RWPE2 (cell line): Measurements from ENCODE around the gene CSMD2.

ENCODE experiments used
- ATAC-seq: fragments of 200-7000 bp; cut with Tn5 transposase; 3 replicates; pipeline ENCODE4 v1.9.1; 2021; ENCODE audit warnings: low read depth
- DNase-seq: peaks from one replicate; pipeline ENCODE4 v3.0.0-alpha.2; 2020; ENCODE audit warnings: low spot score
- H3K27ac ChIP-seq: fragments of 450-650 bp; 2 replicates; pipeline ENCODE4 v1.5.1; 2017; ENCODE audit warnings: mild to moderate bottlenecking; ENCODE audit not compliant: poor library complexity, severe bottlenecking
- H3K27me3 ChIP-seq: fragments of 250-450 bp; sonication (Bioruptor Pico); 2 replicates; pipeline ENCODE4 v1.5.1; 2021; ENCODE audit warnings: mild to moderate bottlenecking, moderate library complexity; ENCODE audit not compliant: insufficient read depth, poor library complexity, severe bottlenecking
- H3K36me3 ChIP-seq: fragments of 250-450 bp; sonication (Bioruptor Pico); 2 replicates; pipeline ENCODE4 v1.5.1; 2020; ENCODE audit warnings: low read depth, mild to moderate bottlenecking, moderate library complexity
- H3K4me1 ChIP-seq: fragments of 250-450 bp; sonication (Bioruptor Pico); 2 replicates; pipeline ENCODE4 v1.5.1; 2021; ENCODE audit warnings: mild to moderate bottlenecking, moderate library complexity; ENCODE audit not compliant: insufficient read depth, poor library complexity, severe bottlenecking
- H3K4me3 ChIP-seq: fragments of 250-450 bp; sonication (Bioruptor Pico); 2 replicates; pipeline ENCODE4 v1.5.1; 2021; ENCODE audit warnings: mild to moderate bottlenecking, moderate library complexity; ENCODE audit not compliant: severe bottlenecking
- H3K9me3 ChIP-seq: fragments of 250-450 bp; sonication (Bioruptor Pico); 2 replicates; pipeline ENCODE4 v1.5.1; 2021; ENCODE audit warnings: mild to moderate bottlenecking, moderate library complexity; ENCODE audit not compliant: severe bottlenecking
- CTCF ChIP-seq: fragments of 450-650 bp; IDR thresholded peaks from one replicate; pipeline ENCODE4 v1.5.1; 2017; ENCODE audit warnings: mild to moderate bottlenecking, moderate library complexity; ENCODE audit not compliant: poor library complexity, severe bottlenecking

The CSMD2 gene

GRCh38 chr1:33792216-33792615 lies 372.8 kb downstream of the CSMD2 start:
- no peak for TF ChIP-seq CTCF
- ATAC-seq (no peak), DNase-seq (no peak)
- no peaks in the 10 kb centered on the region for H3K27me3 ChIP-seq
- H3K36me3 ChIP-seq: no peaks in the 10 kb centered on the region
- H3K27ac ChIP-seq: no peak overlapping the region
- H3K9me3 ChIP-seq: no peaks in the 10 kb centered on the region
- no peaks in the 10 kb centered on the region for H3K4me1 ChIP-seq
- H3K4me3 ChIP-seq: no peak overlapping the region

GRCh38 chr1:33791251-33791650 lies 373.8 kb downstream of the CSMD2 start:
- Histone ChIP-seq H3K27ac (no peak overlapping the region), H3K27me3 (no peaks in the 10 kb centered on the region), H3K36me3 (no peaks in the 10 kb centered on the region), H3K4me3 (no peak overlapping the region), H3K9me3 (no peaks in the 10 kb centered on the region), H3K4me1 (no peaks in the 10 kb centered on the region)
- ATAC-seq (no peak), DNase-seq (no peak)
- no peak for TF ChIP-seq CTCF

- no peaks in the 10 kb centered on the region for H3K36me3 ChIP-seq
- no peaks in the 10 kb centered on the region for H3K4me1 ChIP-seq
- no peaks in the 10 kb centered on the region for H3K9me3 ChIP-seq
- H3K27me3 ChIP-seq: no peaks in the 10 kb centered on the region
- H3K27ac ChIP-seq: no peak overlapping the region
- ATAC-seq: no peak
- DNase-seq: no peak
- no peak for TF ChIP-seq CTCF
- no peak overlapping the region for H3K4me3 ChIP-seq
Measured at GRCh38 chr1:33790577-33790976, 374.5 kb downstream of the CSMD2 start.

- no peaks in the 10 kb centered on the region for H3K9me3 ChIP-seq
- no peak for TF ChIP-seq CTCF
- no peaks in the 10 kb centered on the region for H3K4me1 ChIP-seq
- ATAC-seq (no peak), DNase-seq (no peak)
- H3K36me3 ChIP-seq: no peaks in the 10 kb centered on the region
- no peak overlapping the region for H3K27ac ChIP-seq
- H3K4me3 ChIP-seq: no peak overlapping the region
- H3K27me3 ChIP-seq: no peaks in the 10 kb centered on the region
Measured at GRCh38 chr1:33784876-33785275, 380.2 kb downstream of the CSMD2 start.

- TF ChIP-seq CTCF: no peak
- H3K4me1 ChIP-seq: no peaks in the 10 kb centered on the region
- ATAC-seq: no peak
- no peak overlapping the region for H3K27ac ChIP-seq
- H3K27me3 ChIP-seq: no peaks in the 10 kb centered on the region
- H3K36me3 ChIP-seq: no peaks in the 10 kb centered on the region
- no peaks in the 10 kb centered on the region for H3K9me3 ChIP-seq
- no peak overlapping the region for H3K4me3 ChIP-seq
- DNase-seq: no peak
Measured at GRCh38 chr1:33782776-33783175, 382.3 kb downstream of the CSMD2 start.
